Measurements from ENCODE around the gene CAMK2G. TPM values are rescaled to one million over a fixed set of nuclear protein-coding genes. Genes with fewer than 3 reads are reported as not detected.

CAMK2G gene
- total and polyA plus RNA-seq, 2 donors, result 40.3 to 115 TPM

- Histone ChIP-seq H3K27ac (ENCODE audit: low read depth) (no peak overlapping the region), H3K36me3 (ENCODE audit: insufficient read depth) (peaks cover 4% of the 10 kb centered on the region), H3K4me1 (ENCODE audit: insufficient read depth) (no peaks in the 10 kb centered on the region), H3K4me3 (ENCODE audit: low read depth, low read length) (no peak overlapping the region)
- WGBS, result 95% methylated on average over 6 of the region's 6 CpGs
- no peak for DNase-seq (ENCODE audit: extremely low spot score)
These were observed 109.3 kb downstream of the CAMK2G start for GRCh38 chr10:73765066-73765465.

- DNase-seq (ENCODE audit: extremely low spot score), result no peak
- H3K4me1 ChIP-seq (ENCODE audit: insufficient read depth), result no peaks in the 10 kb centered on the region
- peaks cover 7% of the 10 kb centered on the region for H3K36me3 ChIP-seq (ENCODE audit: insufficient read depth)
- H3K4me3 ChIP-seq (ENCODE audit: low read depth, low read length), result no peak overlapping the region
- no peak overlapping the region for H3K27ac ChIP-seq (ENCODE audit: low read depth)
- WGBS, result 90% methylated on average over 2 of the region's 2 CpGs
These were observed 111.0 kb downstream of the CAMK2G start for GRCh38 chr10:73763343-73763742.

- Histone ChIP-seq H3K4me1 (ENCODE audit: insufficient read depth) (no peaks in the 10 kb centered on the region), H3K36me3 (ENCODE audit: insufficient read depth) (peaks cover 7% of the 10 kb centered on the region), H3K4me3 (ENCODE audit: low read depth, low read length) (no peak overlapping the region), H3K27ac (ENCODE audit: low read depth) (no peak overlapping the region)
- no peak for DNase-seq (ENCODE audit: extremely low spot score)
- WGBS, result 67% methylated on average over 2 of the region's 2 CpGs
These were observed 111.4 kb downstream of the CAMK2G start for GRCh38 chr10:73762915-73763314.

Small RNAs within 50 kb of the gene (small RNA-seq; reads per million reads assigned to genes)
- gene AC022400.9 (not detected), gene ZSWIM8-AS1 (not detected)

Other genes starting within 250 kb of the CAMK2G start
- gene MYOZ1, start 233.1 kb downstream of the CAMK2G start, total RNA-seq, result 11.5 TPM
- gene MYOZ1, start 233.1 kb downstream of the CAMK2G start, polyA plus RNA-seq, result 0.68 TPM
- gene SYNPO2L, start 218.5 kb downstream of the CAMK2G start, total RNA-seq, result 0.79 TPM
- gene SYNPO2L, start 218.5 kb downstream of the CAMK2G start, polyA plus RNA-seq, result 0.06 TPM
- 8.0 TPM for gene AGAP5, start 176.4 kb downstream of the CAMK2G start, total RNA-seq
- 2.6 TPM for gene AGAP5, start 176.4 kb downstream of the CAMK2G start, polyA plus RNA-seq
- 37.2 TPM for gene SEC24C, start 130.2 kb downstream of the CAMK2G start, total RNA-seq
- gene SEC24C, start 130.2 kb downstream of the CAMK2G start, polyA plus RNA-seq, result 47.6 TPM
- gene CHCHD1, start 92.5 kb downstream of the CAMK2G start, total RNA-seq, result 17.0 TPM
- gene CHCHD1, start 92.5 kb downstream of the CAMK2G start, polyA plus RNA-seq, result 46.9 TPM
- 38.8 TPM for gene ZSWIM8, start 88.9 kb downstream of the CAMK2G start, total RNA-seq
- 110 TPM for gene ZSWIM8, start 88.9 kb downstream of the CAMK2G start, polyA plus RNA-seq
- gene NDST2, start 63.0 kb downstream of the CAMK2G start, total RNA-seq, result 14.2 TPM
- gene NDST2, start 63.0 kb downstream of the CAMK2G start, polyA plus RNA-seq, result 19.3 TPM
- 9.5 TPM for gene PLAU, start 36.6 kb upstream of the CAMK2G start, total RNA-seq
- 10.0 TPM for gene PLAU, start 36.6 kb upstream of the CAMK2G start, polyA plus RNA-seq
- 226 TPM for gene VCL, start 123.6 kb upstream of the CAMK2G start, total RNA-seq
- 277 TPM for gene VCL, start 123.6 kb upstream of the CAMK2G start, polyA plus RNA-seq

Measured in urinary bladder (tissue), 4 donors.